Measurements from ENCODE around the gene ADGRB3.

- TF ChIP-seq CTCF (IDR thresholded peaks at IDR 0.05) (no peak), POLR2A (IDR thresholded peaks at IDR 0.05) (no peak), POLR2AphosphoS5 (IDR thresholded peaks at IDR 0.05) (no peak), EP300 (IDR thresholded peaks at IDR 0.05) (no peak)
These were observed 81.5 kb downstream of the ADGRB3 start for GRCh38 chr6:68716620-68717019.
